HepG2 (cell line): ENCODE data around the gene PLVAP.

ENCODE experiments used
- CHD4 ChIP-seq: fragments of 200-600 bp; sonication (generic); IDR thresholded peaks from 2 replicates; pipeline ENCODE4 v1.7.0; 2017; ENCODE audit warnings: mild to moderate bottlenecking, low read length, borderline replicate concordance
- CTCF ChIP-seq: sonication (generic); formaldehyde crosslinking; IDR thresholded peaks from 2 replicates; pipeline ENCODE4 v1.5.0; 2020; ENCODE audit warnings: mild to moderate bottlenecking, missing genetic modification reagents, moderate library complexity
- EP300 ChIP-seq, 3 experiments: sonication (generic) in 1 of 3; formaldehyde crosslinking in 1 of 3; IDR thresholded peaks; 2 replicates each; pipeline versions ENCODE4 v1.5.1 to v1.6.1; 2011 to 2020; ENCODE audit warnings: low read depth in 2 of 3, low read length in 2 of 3, borderline replicate concordance in 1 of 3, improper control_type of control experiment in 1 of 3, mild to moderate bottlenecking in 1 of 3, missing genetic modification reagents in 1 of 3, moderate library complexity in 1 of 3
- EZH2 ChIP-seq: conservative IDR thresholded peaks from 2 replicates; pipeline ENCODE4 v1.6.1; 2012; ENCODE audit warnings: mild to moderate bottlenecking, low read depth, low read length, moderate library complexity
- HNRNPK ChIP-seq: fragments of 200-400 bp; formaldehyde crosslinking; IDR thresholded peaks from 2 replicates; pipeline ENCODE4 v1.6.1; 2018; ENCODE audit warnings: low read length, low read depth, moderate library complexity, mild to moderate bottlenecking; ENCODE audit not compliant: poor library complexity, severe bottlenecking
- NFIC ChIP-seq: IDR thresholded peaks from 2 replicates; pipeline ENCODE4 v1.6.1; 2012; ENCODE audit warnings: mild to moderate bottlenecking, low read length, inconsistent platforms
- SMARCC2 ChIP-seq: fragments of 450-650 bp; IDR thresholded peaks from 2 replicates; pipeline ENCODE4 v1.6.1; 2017; ENCODE audit warnings: antibody characterized with exemption, mild to moderate bottlenecking

GRCh38 chr19:17398902-17399527 lies 21.9 kb upstream of the PLVAP start:
- TF ChIP-seq SMARCC2 (no peak), NFIC (no peak), CTCF (CRISPR knock-in tag) (no peak), EZH2 (no peak), EP300 (IDR thresholded peaks at IDR 0.05; ENCODE audit: low read depth in 2 of 2, low read length in 2 of 2) (no peak), EP300 (CRISPR knock-in tag; IDR thresholded peaks at IDR 0.05; ENCODE audit: borderline replicate concordance) (no peak), CHD4 (no peak), HNRNPK (no peak)
